Measurements from ENCODE around the gene TP53BP2.
"Not testable (repeated sequence)": the region's sequence is repeated elsewhere in the genome, so short reads cannot be mapped to it uniquely, and the experiment has no call there.

Gene TP53BP2

DNA sequence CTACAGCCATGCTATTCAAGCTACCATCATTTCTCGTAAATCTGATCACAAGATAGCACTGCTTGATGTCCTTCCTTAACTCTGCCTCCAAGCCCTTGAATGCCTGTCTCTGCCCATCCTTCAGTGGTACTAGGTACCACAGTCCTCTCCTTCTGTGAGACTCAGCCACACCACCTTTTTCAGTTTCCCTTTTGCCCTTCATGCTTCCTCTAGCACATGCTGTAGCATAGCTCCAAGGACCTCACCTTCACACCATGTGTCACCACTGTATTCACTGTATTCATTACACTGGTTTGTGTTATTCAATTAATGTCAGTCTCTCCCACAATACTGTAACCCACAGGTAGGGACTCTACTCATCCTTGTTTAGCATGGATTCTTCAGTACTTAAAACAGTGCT, 8.0 kb upstream of the TP53BP2 start:
- DNase-seq = no peak

DNA sequence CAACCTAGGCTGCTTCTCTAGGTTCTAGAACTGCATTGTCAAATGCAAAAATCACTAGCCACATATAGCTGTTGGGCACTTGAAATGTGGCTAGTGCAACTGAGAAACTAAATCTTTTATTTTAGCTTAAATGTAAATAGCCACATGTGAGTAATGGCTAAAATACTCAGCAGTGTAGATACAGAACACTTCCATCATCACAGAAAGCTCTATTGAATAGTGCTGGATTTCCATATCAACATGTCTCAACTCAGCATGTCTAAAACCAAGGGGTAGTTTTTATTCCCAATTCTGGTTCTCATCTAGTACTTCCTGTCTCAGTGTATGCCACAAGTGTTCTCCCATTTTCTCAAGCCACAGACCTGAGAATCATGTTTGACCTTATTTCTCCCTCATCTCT, 7.5 kb upstream of the TP53BP2 start:
- no peak for DNase-seq

DNA sequence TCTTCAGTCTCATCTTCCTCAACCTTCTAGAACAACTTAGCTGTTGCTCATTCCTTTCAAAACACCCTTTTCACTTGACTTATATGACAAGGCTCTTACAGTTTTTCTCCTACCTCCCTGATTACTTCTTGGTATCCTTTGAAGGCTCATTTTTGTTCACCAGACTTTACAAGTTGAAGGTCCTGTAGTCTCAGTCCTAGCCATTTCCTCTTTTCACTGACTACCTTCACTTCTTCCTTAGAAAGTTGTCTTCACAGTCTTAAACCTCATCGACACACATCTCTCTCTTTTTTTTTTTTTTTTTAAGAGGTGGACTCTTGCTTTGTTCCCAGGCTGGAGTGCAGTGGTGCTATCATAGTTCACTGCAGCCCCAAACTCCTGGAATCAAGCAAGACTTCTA, 6.6 kb upstream of the TP53BP2 start:
- DNase-seq = no peak

DNA sequence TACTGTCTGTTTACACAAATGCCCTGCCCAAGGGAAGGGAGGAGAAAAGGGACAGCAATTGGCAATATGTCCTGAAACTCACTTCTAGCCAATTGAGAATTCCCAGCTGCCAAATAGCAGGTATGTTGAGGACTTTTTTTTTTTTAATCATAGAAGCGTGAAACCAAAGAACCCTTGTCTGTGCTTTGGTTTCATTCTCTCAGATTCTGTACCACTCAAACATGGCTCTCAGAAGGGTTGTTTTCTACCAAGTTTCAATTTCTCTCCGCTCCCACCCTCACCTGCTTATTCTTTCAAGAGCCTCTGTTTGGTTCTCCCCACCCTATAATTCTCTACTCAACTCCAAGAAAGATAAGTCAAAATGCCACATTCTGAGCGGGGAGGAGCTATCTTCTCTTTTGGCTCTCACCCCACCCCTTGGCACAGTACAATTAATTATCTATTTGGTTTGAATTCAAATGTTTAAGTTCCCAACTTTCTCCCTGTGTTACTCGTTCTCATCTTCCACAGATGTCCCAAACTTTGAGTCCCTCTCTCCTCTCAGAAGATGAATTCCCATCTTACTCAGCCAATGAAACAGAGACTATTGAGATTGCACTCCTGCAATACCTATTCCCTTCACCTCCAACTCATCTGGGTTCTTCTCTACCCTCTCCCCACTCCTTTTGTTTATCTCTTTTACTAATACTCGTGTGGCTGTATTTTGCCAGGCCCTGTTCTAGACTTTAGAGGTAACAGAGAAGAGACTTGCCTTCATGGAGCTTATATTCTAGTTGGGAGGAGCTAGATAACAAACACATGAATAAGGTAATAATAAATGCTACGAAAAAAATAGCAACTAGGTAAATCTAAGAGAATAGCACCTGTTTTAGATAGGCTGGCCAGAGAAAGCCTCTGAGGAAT, 3.9 kb upstream of the TP53BP2 start:
- DNase-seq = no peak

DNA sequence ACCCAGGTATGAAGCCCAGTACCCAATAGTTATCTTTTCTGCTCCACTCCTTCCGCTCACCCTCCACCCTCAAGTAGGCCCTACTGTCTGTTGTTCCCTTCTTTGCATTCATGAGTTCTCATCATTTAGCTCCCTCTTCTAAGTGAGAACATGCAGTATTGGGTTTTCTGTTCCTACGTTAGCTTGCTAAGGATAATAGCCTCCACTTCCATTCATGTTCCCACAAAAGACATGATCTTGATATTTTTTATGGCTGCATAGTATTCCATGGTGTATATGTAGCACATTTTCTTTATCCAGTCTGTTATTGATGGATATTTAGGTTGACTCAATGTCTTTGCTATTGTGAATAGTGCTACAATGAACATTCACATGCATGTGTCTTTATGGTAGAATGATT, 2.8 kb upstream of the TP53BP2 start:
- DNase-seq = no peak

DNA sequence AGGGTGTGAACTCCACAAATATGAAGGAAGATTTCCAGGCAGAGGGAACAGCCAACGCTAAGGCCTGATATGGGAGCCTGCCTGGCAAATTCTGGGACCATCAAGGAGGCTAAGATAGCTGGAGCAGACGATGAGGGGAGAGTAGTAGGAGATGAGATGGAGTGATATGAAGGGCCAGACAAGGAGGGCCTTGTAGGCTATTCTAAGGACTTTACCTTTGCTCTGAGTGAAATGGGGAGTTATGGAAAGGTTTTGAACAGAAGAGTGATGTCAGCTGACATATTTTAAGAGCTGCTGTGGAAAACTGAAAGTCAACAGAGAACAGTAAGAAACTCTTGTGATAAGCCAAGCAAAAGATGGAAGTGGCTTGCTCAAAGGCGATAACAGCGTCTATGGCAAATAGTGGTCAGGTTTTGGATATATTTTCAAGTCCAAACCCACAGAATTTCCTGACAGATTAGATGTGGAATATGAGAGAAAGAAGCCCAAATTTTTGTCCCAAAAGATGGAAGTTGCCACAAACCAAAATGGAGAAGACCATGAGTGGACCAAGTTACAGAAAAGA, 2.1 kb upstream of the TP53BP2 start:
- no peak for DNase-seq

DNA sequence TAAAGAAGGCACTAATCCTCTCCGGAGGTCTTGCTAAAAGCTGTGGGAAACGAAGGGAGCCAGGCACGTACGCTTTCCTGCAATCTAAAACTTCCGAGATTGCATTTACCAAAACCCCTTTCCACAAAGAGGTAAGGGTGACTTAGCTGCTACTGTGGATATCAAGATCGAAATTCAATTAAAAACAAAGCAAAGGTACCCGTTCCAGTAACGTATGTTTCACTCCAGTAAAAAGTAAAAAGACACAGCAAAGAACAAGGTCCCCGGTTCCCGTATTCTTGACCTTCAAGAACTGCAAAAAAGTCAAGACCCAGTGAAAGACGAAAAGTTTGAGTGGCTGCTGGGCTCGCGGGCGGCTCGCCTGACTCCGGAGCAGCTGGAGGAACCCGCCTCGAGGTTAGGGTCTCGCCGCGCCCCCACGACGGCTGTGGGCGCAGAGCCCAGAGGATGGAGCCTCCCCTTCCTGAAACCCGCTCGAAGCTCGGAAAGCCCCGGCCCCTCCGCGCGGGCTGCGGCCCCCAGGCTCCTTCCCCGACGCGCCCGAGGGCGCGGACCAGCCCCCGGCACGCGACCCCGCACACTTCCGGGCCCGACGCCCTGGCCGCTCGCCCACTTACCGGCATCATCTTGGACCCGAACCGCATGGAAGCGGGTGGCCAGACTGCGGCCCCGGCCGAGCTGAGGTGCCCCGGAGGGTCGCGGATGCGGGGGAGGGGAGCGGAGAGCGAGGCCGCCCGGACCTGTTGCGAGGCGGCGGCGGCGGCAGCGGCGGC, 524 bp downstream of the TP53BP2 start:
- peak; percentile 58 for DNase-seq

DNA sequence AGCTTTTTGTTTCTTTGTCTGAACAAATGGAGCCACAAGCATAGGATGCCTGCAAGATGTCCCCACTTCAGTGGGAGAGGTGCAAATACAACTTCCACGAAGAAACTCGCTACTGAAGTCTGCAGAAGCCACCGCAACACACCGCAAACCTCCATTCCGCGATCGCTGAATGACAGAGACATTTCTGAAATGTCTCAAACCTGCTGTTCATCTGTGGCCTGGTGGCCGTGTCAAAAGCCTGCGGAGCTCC, 1.0 kb downstream of the TP53BP2 start:
- no peak for DNase-seq

DNA sequence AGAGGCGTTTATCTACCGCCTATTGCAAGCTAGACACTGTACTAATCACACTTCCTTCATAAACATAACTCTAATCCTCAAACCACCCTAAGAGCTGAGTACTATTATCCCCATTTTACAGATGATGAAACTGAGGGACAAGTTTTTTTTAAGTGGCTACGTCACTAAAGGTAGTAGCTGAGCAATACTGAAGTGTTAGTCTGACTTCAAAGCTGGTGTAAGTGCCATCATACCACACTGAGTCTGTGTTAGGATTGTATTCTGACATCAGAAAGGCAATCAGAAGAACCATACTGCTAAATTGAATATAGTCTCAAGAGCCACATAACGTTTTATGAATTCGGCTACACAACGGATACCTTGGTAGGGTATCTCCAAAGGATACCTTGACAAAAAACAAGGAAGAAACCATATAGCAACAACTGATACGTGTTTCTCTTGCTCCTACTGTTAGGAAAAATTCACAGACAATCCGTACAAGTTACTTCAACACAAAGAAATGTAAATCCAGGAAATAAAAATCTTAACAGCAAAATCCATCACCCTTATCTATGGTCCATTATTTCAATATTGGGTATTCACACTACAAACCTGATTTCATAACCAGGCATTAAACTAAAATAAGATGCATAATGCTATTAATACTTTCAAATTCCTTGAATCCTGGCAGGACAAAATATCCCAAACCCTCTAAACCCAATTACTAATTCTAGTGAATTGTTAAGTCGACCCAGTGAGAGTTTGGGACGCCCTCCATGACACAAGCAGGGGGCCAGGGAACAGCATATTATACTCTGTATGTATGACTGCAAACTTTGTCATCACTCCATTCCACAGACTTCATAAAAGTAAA, 1.6 kb downstream of the TP53BP2 start:
- DNase-seq = no peak

DNA sequence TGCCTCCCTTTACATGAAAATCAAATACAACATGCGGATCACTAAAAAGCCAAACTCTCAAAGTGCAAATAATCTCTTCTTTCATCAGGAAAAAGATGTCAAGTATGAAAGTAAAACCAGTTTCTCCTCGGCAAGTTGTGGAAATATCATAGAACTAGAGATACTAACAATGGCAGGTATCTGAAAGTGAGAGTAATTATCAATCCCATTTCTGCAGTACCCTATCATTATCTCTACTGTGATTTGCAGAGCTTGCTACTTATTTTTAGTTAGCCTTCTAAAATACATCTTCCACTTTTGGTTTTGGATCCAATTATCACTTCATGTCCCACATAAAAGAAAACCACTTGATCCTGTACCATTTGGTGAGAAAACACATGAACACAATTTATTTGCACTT, 3.0 kb downstream of the TP53BP2 start:
- DNase-seq = no peak

DNA sequence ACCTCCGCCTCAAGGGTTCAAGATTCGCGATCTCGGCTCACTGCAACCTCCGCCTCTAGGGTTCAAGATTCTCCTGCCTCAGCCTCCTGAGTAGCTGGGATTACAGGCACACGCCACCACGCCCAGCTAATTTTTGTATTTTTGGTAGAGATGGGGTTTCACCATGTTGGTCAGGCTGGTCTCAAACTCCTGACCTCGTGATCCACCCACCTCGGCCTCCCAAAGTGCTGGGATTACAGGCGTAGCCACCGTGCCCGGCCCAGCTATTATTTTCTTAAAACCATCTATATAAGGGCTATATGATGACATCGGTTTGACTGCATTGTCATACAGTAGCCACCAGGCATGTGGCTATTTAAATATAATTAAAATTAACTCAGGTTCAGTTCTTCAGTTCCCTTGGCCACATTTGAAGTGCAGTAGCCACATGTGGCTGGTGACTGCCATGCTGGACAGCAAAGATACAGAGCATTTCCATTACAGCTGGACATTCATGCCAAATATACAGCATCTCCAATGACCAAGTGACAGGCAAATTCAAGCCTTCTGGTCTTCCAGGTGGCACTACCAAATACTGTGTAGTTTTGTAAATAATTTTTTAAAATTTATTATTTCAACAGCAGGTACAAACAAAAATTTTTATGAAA, 3.6 kb downstream of the TP53BP2 start:
- DNase-seq = not testable (repeated sequence)

DNA sequence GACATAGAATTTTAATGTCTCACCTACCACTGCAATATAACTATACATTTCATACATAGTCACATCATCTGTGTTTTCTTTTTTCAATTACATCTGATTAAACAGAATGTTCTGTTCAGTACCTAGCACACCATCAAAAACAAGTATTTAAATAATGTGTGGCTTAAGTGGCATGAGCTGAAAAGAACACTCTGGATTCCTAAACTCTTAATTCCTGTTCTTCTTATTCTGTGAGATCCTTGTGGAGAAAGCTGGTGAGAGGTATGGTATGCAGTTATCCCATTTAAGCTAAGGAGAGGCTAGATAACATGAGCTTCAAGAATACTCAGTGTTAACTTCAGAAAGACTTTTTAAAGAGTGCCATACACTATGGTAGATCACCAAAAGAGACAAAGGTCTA, 5.5 kb downstream of the TP53BP2 start:
- no peak for DNase-seq

DNA sequence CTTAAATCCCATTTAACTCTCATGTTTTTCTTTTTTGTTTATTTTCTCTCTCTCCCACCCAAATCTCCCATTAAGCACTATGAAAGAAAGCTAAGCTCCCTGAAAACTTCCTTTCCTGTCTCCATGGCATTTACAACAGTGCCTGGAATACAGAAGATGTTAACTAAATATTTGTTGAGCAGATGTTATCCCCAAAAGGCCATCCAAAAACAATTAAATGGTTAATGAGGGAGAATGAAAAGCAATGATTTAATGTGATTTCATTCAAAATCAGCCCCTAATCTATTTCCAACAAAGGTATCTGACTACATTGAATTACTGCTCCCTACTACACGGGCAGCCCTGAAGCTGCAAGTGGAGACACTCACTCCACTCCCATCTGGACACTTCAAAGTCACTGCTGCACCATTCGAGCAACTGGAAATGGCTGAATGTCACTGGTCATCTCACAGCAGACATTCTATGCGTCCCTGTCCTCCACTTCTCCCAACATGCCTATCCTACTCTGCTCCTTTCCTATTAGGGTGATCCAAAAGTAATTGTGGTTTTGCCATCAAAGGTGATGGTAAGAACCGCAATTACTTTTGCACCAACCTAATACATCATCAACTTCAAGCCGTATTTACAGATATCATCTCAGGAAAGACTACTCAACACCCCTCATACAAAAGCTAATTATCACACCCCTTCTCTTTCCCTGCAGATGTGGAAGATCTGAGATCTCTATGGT, 7.5 kb downstream of the TP53BP2 start:
- no peak for DNase-seq

DNA sequence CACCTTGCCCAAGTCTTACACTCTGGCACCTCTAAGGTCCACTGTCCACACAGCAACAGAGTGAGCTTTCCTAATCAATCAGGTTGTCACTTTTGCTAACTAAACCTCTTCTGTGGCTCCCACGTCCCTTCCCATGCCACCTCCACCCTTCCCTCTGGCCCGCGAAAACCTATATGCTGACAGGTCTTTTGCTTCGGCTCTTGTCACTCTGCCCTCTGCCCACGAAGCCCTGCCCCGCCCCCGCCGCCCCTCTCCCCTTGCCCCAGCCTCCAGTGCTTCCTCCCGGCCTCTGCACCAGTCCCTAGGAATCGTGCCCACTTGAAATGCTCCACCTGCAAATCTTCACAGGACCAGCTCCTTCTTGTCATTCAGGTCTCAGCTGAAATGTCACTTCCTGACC, 8.1 kb downstream of the TP53BP2 start:
- DNase-seq = no peak

DNA sequence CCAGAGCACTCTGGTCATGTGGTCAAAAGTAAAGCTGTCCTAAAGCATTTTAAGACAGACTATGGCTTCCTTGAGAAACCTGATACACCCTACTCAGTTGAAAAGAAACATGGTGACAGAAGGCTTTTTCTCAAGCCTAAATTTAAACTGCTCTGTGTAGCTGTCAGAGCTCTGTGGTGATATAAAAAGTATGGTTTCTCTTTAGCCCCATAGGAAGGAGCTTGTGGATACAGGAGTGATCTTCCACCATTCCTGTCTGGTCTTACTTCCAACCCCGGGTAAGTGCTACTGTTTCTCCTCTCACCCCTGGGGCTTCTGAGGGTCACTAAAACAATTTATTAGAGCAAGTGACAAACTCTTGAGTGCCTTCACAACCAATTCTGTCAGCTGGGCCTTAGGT, 8.5 kb downstream of the TP53BP2 start:
- DNase-seq = peak; percentile 14

DNA sequence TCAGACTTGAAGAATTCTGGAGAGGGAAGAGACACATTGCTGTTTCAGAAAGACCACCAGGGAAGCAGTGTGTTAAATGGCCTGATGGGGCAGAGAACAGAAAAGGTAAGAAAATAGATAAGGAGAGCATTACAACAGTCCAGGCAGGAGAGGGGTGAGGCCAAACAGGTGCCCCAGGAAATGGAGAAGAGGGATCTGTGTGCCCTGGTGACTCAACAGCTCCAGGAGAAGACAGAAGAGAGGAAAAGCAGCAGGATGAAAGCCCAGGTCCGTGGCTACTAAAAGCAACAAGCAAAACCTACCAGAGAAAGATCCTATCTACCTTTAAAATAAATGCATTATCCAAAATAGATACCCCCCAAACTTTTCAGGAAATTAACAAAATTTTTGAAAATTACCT, 9.2 kb downstream of the TP53BP2 start:
- no peak for DNase-seq

DNA sequence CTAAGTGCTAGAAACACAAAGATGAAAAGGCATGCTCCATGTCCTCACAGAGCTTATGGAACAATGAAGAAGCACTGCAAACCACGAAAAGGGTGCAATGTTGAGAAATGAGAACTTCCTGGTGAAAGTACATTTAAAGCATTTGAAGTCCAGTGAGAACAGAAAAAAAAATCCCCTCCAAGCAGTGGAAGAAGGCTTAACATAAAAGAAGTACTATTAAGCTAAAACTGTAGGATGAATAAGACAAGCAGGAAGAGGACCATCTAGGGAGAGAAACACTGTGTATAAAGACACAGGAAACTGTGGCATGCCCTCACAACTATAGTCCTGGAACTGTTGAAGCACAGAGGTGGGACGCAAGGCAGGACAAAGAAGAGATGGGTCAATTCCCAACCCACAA, 10.0 kb downstream of the TP53BP2 start:
- DNase-seq = no peak

DNA sequence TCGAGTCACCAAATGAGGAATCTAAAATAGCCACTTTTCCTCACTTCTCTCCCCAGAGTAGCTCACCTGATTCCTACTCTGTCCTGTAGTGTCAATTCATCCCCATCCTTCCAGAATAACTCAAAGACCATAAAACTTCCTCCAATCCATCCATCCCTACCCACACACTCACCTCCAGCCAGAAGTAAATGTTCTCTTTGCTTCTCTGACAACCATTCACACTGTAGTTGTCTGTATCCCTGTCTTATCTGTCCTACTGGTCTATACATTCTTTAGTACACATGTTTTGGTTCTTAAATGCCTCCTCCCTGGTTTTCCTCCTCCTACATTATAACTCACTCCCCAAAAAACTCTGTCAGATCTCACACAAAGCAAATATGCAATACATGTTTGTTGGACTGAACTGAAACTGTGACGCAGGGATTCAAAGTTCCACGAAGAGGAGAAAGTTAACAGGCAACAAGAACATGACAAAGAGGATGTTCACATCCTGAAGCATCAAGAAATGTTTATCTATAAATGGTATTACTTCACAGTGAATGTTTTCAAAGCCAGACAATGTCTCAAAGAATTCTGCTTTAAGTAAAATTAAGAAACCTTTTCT, 11.0 kb downstream of the TP53BP2 start:
- peak; percentile 53 for DNase-seq

DNA sequence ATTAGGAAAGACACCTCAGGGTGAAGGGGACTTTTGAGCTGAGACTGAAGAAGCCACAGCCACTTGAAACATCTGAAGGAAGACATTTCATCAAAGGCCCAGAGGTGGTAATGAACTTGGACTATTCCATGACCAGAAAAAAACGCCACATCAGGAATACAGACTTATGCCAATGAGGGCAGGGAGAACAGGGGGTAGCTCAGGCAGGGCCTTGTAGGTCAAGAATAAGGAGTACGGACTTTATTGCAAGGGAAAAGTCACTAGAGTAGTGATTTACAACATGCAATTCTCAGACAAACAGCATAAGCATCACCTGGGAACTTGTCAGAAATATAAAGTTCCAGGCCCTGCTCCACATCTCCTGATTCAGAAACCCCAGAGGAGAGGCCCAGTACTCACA, 11.8 kb downstream of the TP53BP2 start:
- DNase-seq = no peak

DNA sequence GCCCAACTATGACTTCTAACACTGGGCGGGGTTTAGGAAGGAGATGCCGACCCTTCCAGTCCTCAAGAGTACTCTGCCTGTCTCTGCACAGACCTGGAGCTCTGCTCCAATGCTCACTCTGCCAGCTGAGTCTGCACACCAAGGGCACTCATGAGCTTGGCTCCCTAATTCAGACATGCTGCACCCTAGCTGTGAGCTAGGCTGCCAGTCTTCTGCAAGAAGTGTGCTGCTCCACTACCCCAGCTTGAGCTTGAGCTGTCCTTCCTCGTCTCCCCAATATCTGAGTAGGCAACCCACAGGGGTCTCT, 13.2 kb downstream of the TP53BP2 start:
- DNase-seq = no peak

DNA sequence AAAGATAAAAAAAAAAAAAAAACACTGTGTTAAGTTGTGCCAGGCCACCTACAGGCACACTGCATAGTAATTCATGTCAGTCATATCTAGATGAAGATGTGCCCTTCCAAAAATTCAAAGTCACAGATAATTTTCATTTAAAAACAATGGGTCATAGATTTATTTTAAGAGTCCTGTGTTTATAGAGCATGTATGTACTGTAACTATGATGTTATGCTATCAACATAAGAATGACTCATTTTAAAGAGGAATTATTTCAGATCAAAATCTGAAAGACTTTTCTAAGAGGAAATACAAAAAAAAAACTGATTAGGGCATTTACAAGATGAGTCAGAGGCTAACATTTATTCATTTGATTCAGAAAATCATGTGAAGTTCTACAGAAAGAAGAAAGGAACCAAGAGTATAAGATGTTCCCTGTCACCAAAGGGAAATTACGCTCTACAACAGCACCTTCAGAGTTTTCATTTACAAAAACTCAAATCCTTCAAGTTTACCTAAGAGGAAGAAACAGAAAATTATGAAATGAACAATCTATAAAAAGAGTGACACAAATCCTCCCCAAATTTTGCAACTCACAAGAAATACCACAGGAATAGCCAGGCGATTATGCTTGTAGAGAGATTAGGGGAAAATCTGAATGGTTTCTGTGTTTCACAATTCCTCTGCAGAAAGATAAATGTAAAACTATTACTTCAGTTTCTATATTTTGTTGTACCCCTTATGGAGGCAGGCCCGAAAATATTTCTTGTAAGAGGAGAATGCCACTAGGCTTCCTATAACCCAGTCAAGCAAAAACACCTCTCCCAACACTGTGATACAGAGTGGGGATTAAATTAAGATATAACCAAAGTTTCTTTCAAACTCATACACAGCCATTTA, 13.8 kb downstream of the TP53BP2 start:
- peak; percentile 51 for DNase-seq

Measured in fibroblast of upper back skin (primary cell).